H1 (cell line): ENCODE data around the gene MSI2.

Source experiments
- ASH2L ChIP-seq: fragments of 200-600, 300-600 bp; sonication (generic); IDR thresholded peaks from one replicate; pipeline ENCODE4 v1.7.1; 2017; ENCODE audit warnings: low read length
- CHD1 ChIP-seq: IDR thresholded peaks from 2 replicates; pipeline ENCODE4 v1.6.1; 2012; ENCODE audit warnings: low read depth, low read length, improper control_type of control experiment
- EGR1 ChIP-seq: IDR thresholded peaks from 2 replicates; pipeline ENCODE4 v1.6.1; 2011; ENCODE audit warnings: low read depth, low read length, borderline replicate concordance
- EZH2 ChIP-seq: fragments of 200-600 bp; sonication (generic); IDR thresholded peaks from 2 replicates; pipeline ENCODE4 v1.7.1; 2012; ENCODE audit warnings: low read depth, mild to moderate bottlenecking, moderate library complexity, low read length, inconsistent platforms; ENCODE audit not compliant: severe bottlenecking
- FOSL1 ChIP-seq: IDR thresholded peaks from 2 replicates; pipeline ENCODE4 v1.6.1; 2011; ENCODE audit warnings: mild to moderate bottlenecking, low read depth, low read length, moderate library complexity; ENCODE audit not compliant: insufficient read depth
- POLR2A ChIP-seq, 2 experiments: IDR thresholded peaks; 1 replicate in 1 of 2; 2 replicates in 1 of 2; pipeline ENCODE4 v1.6.1; 2011; ENCODE audit warnings: low read depth in 2 of 2, low read length in 2 of 2, mild to moderate bottlenecking in 2 of 2; ENCODE audit errors: control extremely low read depth in 1 of 2
- POU5F1 ChIP-seq: IDR thresholded peaks from 2 replicates; pipeline ENCODE4 v1.6.1; 2011; ENCODE audit warnings: low read depth, mild to moderate bottlenecking, low read length, moderate library complexity
- SIN3A ChIP-seq, 2 experiments: IDR thresholded peaks in 1 of 2; conservative IDR thresholded peaks in 1 of 2; 2 replicates each; pipeline ENCODE4 v1.6.1; 2011 to 2012; ENCODE audit warnings: low read length in 2 of 2, improper control_type of control experiment in 1 of 2, low read depth in 1 of 2, mild to moderate bottlenecking in 1 of 2
- SP1 ChIP-seq: IDR thresholded peaks from 2 replicates; pipeline ENCODE4 v1.6.1; 2011; ENCODE audit warnings: low read depth, low read length
- TEAD4 ChIP-seq: IDR thresholded peaks from 2 replicates; pipeline ENCODE4 v1.6.1; 2012; ENCODE audit warnings: low read depth, low read length, inconsistent platforms, mixed read lengths
- YY1 ChIP-seq: IDR thresholded peaks from 2 replicates; pipeline ENCODE4 v1.6.1; 2011; ENCODE audit warnings: low read depth, mild to moderate bottlenecking, low read length
- TF ChIP-seq, protein P1 (sequence below), 3 experiments: IDR thresholded peaks; 1 replicate in 2 of 3; 2 replicates in 1 of 3; pipeline versions ENCODE4 v1.5.1 to v1.6.1; 2011; ENCODE audit warnings: low read length in 3 of 3, mild to moderate bottlenecking in 3 of 3, inconsistent platforms in 2 of 3, low read depth in 1 of 3, moderate library complexity in 1 of 3; ENCODE audit not compliant: insufficient read depth in 1 of 3; ENCODE audit errors: control extremely low read depth in 1 of 3

DNA sequence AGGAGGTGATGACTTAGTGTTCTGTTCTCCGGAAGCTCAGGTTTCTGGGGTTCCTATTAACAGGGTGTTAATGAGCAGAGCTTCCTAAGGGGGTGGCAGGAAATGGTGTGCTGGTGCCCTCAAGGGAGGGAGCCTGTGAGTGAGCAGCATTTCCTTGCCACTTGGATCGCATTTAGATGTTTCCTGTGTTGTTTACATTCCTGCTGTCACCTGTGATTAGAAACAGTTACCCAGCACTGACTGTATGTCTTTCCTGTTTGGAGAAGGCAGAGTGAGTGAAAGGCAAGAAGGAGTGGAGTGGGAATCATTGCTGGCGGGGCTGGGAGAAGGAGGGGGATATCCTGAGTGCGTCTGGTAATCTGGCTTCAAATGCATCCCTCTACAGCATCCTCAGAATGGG is 274.2 kb downstream of the MSI2 start:
- TF ChIP-seq POLR2A (IDR thresholded peaks at IDR 0.05; ENCODE audit: control extremely low read depth in 1 of 2, low read depth in 2 of 2, low read length in 2 of 2) = no peak
- TF ChIP-seq, protein P1, sequence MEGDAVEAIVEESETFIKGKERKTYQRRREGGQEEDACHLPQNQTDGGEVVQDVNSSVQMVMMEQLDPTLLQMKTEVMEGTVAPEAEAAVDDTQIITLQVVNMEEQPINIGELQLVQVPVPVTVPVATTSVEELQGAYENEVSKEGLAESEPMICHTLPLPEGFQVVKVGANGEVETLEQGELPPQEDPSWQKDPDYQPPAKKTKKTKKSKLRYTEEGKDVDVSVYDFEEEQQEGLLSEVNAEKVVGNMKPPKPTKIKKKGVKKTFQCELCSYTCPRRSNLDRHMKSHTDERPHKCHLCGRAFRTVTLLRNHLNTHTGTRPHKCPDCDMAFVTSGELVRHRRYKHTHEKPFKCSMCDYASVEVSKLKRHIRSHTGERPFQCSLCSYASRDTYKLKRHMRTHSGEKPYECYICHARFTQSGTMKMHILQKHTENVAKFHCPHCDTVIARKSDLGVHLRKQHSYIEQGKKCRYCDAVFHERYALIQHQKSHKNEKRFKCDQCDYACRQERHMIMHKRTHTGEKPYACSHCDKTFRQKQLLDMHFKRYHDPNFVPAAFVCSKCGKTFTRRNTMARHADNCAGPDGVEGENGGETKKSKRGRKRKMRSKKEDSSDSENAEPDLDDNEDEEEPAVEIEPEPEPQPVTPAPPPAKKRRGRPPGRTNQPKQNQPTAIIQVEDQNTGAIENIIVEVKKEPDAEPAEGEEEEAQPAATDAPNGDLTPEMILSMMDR (IDR thresholded peaks at IDR 0.05; ENCODE audit: control extremely low read depth in 1 of 3, insufficient read depth in 1 of 3, low read depth in 1 of 3, low read length in 3 of 3) = no peak
- TF ChIP-seq EGR1 = no peak
- TF ChIP-seq SIN3A (conservative IDR thresholded peaks at IDR 0.05 in 1 of 2, IDR thresholded peaks at IDR 0.05 in 1 of 2; ENCODE audit: low read depth in 1 of 2, low read length in 2 of 2) = 0 out of 4 replicates have a peak, but pooled peaks of 1 of the 2 experiments have one; percentile 28
- TF ChIP-seq ASH2L = no peak
- no peak for TF ChIP-seq CHD1
- no peak for TF ChIP-seq TEAD4
- TF ChIP-seq YY1 = no peak
- no peak for TF ChIP-seq SP1
- TF ChIP-seq FOSL1 = no peak
- no peak for TF ChIP-seq POU5F1
- TF ChIP-seq EZH2 = no peak
